ENCODE results near the gene EIF3B.
"Not testable (repeated sequence)": the region's sequence is repeated elsewhere in the genome, so short reads cannot be mapped to it uniquely, and the experiment has no call there.

Gene EIF3B

DNA sequence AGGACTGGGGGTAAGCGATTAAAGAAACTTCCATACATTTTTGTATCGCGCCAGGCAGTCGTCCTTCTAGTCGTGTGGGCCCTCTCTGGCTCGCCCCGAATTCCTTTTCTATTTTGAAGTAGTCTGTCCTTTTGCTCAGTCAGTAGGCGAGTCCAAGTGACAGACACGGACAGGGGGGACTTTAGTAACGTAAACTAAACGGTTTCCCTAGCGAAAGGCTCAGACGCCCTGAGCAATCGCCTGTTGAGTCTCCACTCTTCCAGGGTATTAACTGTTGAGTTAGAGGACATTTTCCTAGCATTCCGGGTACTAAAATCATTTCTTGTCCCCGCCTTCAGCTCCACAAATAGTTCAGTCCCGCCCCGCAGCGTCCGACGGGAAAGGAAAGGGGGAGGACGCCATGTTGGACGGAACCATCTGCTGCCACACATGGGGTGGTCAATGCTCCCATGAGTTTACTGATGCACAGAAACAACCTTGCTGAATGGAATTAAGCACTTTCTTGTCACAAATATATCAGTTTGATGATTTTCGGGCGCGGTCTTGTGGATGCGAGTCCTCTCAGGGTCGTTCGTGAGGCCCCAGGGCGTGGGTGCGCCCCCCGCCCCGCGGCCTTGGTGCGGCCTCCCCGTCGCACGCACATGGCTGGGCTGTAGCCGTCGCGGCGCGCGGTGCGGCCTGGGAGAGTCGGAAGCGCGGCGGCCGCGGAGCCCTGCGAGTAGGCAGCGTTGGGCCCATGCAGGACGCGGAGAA lies at the start of gene EIF3B:
TSS of gene EIF3B (plus strand) at position 642 of the 753 bp plus-strand sequence. CDS start at position 737, 95 bp downstream.
- DNase-seq, result peak; percentile 97

GRCh38 chr7:2305258-2305657 lies 49.4 kb upstream of the EIF3B start:
- DNase-seq, result not testable (repeated sequence)

GRCh38 chr7:2306688-2307087 lies 47.9 kb upstream of the EIF3B start:
- no peak for DNase-seq

GRCh38 chr7:2307690-2308107 lies 46.9 kb upstream of the EIF3B start:
- no peak for DNase-seq

- no peak for DNase-seq
Measured at GRCh38 chr7:2309889-2310331, 44.7 kb upstream of the EIF3B start.

DNA sequence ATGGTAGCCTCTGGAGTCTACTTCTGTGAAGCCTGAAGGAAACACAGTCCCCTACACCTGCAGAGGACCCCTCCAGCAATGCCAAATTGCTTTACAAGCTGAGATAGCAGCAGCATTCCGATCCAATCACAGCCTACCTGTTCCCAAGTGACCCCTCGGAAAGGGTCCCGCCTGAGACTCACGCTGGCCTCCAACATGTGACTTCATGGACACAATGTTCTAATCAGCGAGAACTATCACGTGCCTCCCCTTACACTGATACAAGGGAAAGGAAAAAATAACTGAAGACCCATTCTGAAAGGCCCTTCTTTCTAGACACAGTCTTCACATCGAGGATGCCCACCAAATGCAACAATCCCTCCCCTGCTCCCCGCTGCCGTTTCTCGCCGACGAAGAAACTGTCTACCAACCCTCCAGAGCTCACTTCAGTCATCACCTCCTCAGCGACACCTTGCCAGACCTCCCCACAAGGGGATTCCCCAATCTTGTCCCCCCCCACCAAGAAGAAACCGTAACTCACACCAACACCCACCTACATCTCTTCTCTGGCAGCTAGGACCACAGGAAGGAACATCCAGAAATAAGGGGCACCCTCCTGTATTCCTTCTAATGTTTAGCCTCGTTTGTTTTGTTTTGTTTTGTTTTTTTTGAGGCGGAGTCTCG lies 42.2 kb upstream of the EIF3B start:
- no peak for DNase-seq

- no peak for DNase-seq
Measured at GRCh38 chr7:2313450-2314208, 41.0 kb upstream of the EIF3B start.

GRCh38 chr7:2314209-2314955 lies 40.2 kb upstream of the EIF3B start, which contains the start of gene SNX8:
Gene SNX8 (minus strand): TSS chr7:2314441. CDS start chr7:2314421, 20 bp downstream.
- DNase-seq, result peak; percentile 79

- DNase-seq, result not testable (repeated sequence)
Measured at GRCh38 chr7:2314956-2315530, 39.6 kb upstream of the EIF3B start.

DNA sequence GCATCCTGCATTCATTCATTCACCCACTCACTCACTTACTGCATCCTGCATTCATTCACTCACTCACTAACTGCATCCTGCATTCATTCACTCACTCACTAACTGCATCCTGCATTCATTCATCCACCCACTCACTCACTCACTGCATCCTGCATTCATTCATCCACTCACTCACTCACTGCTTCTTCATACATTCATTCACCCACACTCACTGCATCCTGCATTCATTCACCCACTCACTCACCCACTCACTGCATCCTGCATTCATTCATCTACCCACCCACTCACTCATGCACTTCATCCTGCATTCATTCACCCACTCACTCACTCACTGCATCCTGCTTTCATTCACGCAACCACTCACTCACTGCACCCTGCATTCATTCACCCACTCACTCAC lies 38.8 kb upstream of the EIF3B start:
- DNase-seq, result no peak

GRCh38 chr7:2316578-2316977 lies 38.0 kb upstream of the EIF3B start:
- no peak for DNase-seq

GRCh38 chr7:2317556-2318293 lies 36.9 kb upstream of the EIF3B start:
- DNase-seq, result no peak

- DNase-seq, result no peak
Measured at GRCh38 chr7:2321020-2321419, 33.6 kb upstream of the EIF3B start.

DNA sequence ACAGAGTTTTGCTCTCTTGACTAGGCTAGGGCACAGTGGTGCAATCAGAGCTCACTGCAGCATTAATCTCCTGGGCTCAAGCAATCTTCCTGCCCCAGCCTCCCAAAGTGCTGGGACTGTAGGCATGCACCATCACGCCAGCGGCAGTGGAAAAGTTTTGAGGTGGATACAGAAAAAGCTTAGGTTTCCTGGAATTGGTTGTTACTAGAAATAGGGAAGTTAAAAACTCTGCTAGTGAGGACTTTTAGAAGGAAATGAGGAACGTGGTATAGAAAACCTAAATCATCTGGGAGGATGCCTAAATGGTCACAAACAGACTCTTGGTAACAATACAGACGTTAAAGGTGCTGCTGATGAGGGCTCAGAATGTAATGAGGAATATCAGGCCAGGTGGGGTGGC lies 29.5 kb upstream of the EIF3B start:
- DNase-seq, result no peak

DNA sequence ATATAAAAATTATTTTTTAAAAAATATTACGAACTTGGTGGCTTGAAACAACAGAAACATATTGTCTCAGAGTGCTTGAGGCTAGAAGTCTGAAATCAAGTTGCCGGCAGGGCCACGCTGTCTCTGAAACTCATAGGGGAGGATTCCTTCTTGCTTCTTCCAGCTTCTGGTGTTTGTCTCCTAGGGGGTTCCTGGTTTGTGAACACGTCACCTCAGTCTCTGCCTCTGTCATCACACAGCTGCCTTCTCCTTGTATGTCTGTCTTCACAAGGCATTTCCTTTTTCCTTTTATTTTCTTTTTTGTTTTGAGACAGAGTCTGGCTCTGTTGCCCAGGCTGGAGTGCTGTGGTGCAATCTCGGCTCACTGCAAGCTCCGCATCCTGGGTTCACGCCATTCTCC lies 27.7 kb upstream of the EIF3B start:
- DNase-seq, result no peak

DNA sequence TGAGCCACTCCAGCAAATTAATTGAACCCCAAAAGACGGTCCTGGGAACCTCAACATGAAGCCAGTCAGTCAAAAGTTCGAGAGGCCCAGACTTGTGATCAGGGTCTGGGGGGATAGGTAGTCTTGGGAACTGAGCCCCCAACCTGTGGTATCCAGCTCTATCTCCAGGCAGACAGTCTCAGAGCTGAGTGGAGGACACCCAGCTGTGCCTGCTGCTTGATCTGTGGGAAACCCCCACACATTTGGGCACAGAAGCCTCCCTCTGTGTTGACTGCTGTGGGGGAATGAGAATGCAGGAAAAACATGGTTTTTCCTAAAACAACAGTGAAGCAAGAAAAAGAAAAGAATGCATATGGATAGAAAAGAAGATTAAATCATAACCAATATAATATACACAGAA lies 24.1 kb upstream of the EIF3B start:
- DNase-seq, result no peak

DNA sequence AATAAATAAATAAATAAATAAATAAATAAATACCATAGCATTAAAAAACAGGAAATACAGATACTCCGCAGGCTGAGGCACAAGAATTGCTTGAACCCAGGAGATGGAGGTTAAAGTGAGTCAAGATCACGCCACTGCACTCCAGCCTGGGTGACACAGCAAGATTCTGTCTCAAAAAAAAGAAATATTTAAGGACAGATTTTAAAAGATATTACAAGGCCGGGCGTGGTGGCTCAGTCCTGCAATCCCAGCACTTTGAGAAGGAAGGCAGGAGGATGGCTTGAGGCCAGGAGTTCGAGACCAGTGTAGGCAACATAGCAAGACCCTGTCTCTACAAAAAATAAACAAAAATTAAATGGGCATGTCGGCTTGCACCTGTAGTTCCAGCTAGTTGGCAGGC lies 22.9 kb upstream of the EIF3B start:
- DNase-seq, result no peak

- not testable (repeated sequence) for DNase-seq
Measured at GRCh38 chr7:2332606-2333231, 21.9 kb upstream of the EIF3B start.

DNA sequence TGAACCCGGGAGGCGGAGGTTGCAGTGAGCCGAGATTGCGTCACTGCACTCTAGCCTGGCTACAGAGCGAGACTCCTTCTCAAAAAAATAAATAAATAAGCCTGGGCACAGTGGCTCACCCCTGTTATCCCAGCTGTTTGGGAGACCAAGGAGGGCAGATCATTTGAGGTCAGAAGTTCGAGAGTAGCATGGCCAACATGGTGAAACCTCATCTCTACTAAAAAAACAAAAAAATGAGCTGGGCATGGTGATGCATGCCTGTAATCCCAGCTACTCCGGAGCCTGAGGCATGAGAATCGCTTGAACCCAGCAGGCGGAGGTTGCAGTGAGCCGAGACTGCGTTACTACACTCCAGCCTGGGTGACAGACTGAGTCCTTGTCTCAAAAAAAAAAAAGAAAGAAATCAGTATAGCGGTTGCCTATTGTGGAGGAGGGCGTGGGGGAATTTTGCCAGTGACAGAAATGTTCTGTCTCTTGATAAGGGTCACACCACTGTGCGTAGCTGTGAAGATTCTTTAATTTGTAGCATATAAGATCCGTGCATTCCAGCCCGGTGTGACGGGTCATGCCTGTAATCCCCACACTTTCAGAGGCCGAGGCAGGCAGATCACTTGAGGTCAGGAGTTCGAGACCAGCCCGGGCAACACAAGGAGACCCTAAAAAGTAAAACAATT lies 17.9 kb upstream of the EIF3B start:
- no peak for DNase-seq

DNA sequence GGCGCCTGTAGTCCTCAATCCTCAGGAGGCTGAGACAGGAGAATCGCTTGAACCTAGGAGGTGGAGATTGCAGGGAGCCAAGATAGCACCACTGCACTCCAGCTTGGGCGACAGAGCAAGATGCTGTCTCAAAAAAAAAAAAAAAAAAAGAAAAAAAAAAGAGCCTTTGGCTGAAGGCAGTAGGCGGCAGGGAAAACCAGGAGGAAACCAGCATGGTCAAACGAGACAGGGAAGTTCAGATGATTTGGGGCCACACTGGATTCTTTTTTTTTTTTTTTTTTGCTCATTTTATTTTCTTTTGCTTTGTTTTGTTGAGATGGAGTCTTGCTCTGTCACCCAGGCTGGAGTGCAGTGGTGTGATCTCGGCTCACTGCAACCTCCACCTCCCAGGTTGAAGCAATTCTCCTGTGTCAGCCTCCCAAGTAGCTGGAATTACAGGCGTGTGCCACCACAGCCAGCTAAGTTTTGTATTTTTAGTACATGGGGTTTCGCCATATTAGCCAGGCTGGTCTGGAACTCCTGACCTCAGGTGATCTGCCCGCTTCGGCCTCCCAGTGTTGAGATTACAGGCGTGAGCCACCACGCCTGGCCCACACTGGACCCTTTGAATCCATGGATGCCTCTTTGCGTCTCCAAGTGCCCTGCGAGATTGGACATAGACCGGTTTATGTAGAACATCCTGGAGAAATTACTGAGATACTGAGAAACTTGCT lies 7.1 kb upstream of the EIF3B start:
- DNase-seq, result not testable (repeated sequence)
